Middle frontal gyrus (tissue), 1 donor: ENCODE data around the gene ZBTB20.

Source experiments
- DNase-seq: peaks from one replicate; pipeline ENCODE4 v3.0.0-alpha.2; 2015; ENCODE audit warnings: low spot score; ENCODE audit errors: extremely low spot score

ZBTB20 gene

DNA sequence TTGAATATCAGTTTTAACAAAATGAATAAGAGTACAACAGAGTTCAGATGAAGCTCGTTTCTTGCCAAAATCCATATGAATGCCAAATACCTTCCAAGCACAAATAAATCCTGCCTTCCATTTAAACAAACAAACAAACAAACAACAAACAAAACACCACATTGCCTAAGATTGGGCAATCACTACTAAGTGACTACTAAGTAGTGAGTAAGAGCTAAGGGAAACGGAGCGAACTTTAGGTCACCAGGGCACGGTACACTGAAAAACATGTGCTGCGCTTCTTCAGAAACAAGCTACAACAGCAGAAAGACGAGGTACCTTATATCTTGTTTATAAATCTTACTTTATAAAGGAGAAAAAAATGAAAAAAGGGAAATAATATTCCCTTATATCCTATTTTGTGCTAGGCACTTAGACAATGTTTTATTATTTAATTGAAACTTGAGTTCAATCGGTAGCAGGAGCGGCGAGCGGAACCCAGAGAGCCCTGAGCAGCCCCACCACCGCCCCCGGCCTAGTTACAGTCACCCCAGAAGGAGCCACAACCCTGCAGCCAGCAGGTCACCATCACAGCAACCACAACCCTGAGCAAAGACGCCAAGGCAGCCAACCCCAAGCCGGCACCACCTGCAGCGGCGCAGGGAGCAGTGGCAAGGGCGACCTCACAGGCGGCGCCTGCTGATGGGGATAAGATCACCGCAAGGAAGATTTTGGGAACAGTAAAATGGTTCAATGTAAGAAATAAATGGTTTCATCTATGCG is 216.9 kb downstream of the ZBTB20 start:
- no peak for DNase-seq

GRCh38 chr3:114928989-114929640 is 218.0 kb downstream of the ZBTB20 start:
- DNase-seq, result no peak

DNA sequence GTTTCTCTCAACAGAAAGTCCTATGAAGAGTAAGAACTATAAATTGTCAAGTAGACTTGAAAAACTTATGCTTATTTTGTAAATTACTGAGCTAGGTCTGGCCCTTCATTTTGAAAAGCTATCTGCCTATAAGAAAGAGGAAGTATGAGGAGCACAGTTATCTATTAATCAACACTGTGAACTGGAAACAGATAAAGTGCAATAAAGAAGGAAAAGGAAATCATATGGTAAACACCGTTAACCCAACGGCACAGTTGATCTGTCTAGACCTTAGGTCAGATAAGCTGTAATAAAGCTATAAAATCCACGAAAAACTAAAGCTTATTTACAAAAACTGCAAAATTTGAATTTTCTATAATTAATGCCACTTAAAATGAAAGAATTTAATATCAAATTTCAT is 242.5 kb downstream of the ZBTB20 start:
- no peak for DNase-seq

- no peak for DNase-seq
These were observed 243.9 kb downstream of the ZBTB20 start for GRCh38 chr3:114903213-114903612.

GRCh38 chr3:114902691-114903101 is 244.4 kb downstream of the ZBTB20 start:
- no peak for DNase-seq

DNA sequence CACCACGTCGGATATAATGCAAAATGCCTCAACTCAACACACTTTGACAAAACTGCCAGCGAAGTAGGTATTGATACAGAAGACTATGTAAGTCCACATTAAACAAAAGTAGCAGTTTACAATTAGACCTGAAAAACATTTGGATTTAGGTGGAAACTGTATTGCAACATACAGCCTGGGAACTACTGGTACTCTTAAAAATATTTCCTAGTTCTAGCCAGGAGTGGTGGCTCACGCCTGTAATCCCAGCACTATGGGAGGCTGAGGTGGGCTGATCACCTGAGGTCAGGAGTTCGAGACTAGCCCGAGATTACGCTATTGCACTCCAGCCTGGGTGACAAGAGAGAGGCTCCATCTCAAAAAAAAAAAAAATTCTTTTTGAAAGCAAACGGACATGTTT is 246.2 kb downstream of the ZBTB20 start:
- DNase-seq, result no peak

DNA sequence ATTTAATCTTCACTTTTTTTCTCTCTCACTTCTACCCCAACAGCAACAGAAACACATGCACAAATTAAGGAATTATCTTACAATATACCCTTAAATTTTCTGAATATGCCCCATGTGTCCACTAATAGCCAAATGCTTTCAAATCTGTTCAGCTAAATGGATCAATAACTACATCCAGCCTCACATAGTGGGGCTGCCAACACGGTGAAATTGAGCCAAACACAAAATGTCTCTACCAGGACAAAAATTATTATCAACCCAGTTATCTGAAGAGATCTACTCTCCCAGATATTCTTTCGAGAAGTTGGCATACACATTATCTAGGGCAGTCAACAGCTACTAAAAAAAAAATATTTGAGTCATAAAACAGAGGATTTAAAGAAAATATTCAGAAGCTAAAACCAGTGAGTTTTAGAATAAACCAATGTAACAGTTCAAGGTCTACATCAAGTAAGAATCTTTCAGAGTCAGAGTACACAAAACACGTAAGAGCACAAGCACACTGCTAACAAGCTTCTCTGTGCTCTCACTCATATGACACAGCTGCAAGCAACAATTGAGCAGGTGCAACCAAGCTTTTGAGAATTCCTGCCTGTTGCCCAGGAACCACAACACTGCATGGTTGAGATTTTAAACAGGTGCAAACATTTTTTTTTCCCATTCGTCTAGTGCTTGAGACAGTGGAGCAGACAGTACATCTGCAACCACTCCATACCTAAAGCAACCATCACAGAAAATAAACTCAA is 247.7 kb downstream of the ZBTB20 start:
- DNase-seq, result no peak

GRCh38 chr3:114896978-114897377 is 250.1 kb downstream of the ZBTB20 start:
- no peak for DNase-seq

- DNase-seq, result no peak
These were observed 253.7 kb downstream of the ZBTB20 start for GRCh38 chr3:114893361-114893760.

DNA sequence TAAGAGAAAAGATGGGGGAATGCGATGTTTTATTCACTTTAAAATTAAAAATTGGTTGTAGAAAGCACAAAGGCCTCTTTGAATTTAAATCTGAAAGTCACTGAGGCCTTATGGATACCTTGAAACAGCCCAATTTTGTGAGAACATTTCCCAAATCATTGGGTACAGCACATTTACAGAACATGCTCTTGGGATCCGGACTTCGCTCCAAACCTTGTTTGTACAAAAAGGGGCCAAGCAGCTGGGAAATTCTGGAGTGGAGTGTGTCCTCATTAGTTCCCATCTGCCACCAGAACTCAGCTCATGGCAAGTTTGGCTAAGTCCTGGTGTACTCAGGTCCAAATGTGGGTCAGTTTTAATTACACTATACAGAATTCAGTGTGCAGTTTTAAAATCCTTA is 254.2 kb downstream of the ZBTB20 start:
- DNase-seq, result no peak

DNA sequence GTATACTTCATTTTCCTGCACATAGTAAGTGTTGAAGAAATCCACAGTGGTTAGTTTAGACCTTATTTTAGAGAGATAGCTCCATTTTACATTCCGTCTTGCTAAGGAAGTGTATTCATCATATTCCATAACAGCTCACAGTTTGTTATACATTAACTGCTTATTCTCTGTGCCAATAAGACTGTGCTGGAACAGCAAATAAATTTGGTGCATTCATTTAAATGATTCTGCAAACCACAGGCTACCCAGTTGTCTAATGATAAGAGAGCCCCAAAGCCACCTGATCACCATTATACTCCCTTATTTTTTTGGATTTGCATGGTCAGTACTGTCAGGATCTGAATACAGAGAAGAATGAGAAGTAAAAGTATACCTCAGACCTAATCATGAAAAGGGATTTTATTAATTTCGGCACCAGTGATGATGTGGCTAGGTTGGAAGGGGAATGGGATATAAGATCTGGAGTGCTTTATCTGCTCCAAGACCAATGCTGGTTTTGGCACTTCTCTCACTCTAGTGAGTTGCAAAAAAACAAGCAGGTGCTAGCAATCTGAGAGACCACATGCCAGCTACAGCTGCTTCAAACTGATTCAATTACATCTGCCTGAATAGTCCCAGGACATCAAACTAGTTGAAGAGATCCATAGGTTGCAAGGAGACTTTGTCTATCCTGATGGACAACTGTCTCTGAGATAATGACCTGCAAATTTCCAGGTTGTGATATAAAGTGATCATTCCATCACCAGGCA is 254.8 kb downstream of the ZBTB20 start:
- no peak for DNase-seq

GRCh38 chr3:114887806-114888205 is 259.3 kb downstream of the ZBTB20 start:
- DNase-seq, result no peak

DNA sequence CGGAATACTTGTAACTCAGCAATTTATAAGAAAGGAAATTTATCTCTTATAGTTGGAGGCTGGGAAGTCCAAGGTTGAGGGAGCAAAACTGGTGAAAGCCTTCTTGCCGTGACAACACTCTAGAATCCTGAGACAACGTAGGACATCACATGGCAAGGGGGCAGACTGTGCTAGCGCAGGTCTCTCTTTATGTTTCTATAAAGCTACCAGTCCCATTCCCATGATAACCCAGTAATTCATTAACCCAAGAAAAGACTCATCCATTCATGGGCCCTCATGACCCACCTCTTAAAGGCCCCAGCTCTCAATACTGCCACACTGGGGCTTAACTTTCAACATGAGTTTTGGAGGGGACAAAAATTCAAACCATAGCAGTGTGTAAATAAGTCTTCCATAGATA is 260.2 kb downstream of the ZBTB20 start:
- DNase-seq, result no peak

GRCh38 chr3:114884213-114884923 is 262.7 kb downstream of the ZBTB20 start:
- no peak for DNase-seq

GRCh38 chr3:114880078-114880477 is 267.0 kb downstream of the ZBTB20 start:
- DNase-seq, result no peak

- no peak for DNase-seq
These were observed 267.7 kb downstream of the ZBTB20 start for GRCh38 chr3:114879059-114880031.

DNA sequence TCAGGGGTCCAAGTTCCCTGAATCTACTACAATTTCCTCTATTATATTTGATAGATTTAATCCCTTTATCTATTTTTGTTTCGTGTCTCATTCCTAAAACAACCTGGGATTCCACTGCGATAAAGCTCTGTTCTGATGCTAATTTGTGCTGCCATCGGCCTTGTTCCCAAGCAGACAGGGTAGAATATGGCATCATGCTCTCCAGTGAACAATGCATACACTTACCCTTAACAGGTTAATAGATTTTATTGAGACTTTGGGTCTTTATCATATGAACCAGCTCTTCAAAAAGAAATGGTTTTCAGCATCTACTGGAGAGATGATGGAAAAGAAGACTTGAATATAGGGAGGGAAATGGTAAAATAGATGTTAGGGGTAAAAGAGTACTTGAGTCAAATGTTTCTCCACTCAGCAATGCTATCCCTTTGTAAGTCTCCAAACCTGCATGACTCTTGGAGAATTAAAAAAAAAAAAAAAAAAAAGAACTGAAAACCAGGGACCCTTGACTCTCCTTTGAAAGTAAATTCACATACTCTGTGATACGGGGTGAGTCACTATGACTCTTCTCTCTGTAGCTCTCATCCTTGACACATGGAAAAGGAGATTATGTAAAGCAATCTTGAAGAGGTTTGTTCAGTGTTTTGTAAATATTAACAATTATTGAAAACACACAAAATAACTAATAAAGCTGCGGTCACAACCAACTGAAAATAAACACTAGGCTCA is 268.8 kb downstream of the ZBTB20 start:
- no peak for DNase-seq

- DNase-seq, result no peak
These were observed 269.5 kb downstream of the ZBTB20 start for GRCh38 chr3:114877378-114878113.
